Measurements from ENCODE around the gene FN1. TPM values are rescaled to one million over a fixed set of nuclear protein-coding genes. Genes with fewer than 3 reads are reported as not detected.

Gene FN1
- total RNA-seq, 1 experiment from 2014 or later: 143 TPM

DNA sequence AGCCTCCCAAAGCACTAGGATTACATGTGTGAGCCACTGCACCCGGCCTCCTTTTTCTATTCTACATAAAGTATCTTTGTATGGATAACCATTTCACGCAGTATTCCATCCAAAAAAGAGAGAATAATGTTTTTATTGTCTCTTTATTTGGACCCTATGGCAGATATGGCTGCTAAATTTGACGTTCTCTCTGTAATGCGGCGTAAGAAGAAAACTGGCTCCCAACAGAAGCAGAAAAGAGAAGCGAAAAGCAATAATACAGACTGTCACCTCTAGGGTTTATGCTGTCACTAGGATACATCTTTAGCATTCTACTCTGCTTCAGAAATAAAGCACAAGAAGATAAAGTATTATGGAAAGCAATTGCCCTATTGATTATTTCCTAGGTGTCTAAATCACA lies 55.9 kb downstream of the FN1 start:
- no peak for DNase-seq
- Histone ChIP-seq H3K27me3 (no peaks in the 10 kb centered on the region), H3K36me3 (peaks cover 49% of the 10 kb centered on the region), H3K4me1 (no peaks in the 10 kb centered on the region), H3K4me3 (no peak overlapping the region), H3K27ac (no peak overlapping the region), H3K9me3 (replicated peaks) (no peaks in the 10 kb centered on the region)

DNA sequence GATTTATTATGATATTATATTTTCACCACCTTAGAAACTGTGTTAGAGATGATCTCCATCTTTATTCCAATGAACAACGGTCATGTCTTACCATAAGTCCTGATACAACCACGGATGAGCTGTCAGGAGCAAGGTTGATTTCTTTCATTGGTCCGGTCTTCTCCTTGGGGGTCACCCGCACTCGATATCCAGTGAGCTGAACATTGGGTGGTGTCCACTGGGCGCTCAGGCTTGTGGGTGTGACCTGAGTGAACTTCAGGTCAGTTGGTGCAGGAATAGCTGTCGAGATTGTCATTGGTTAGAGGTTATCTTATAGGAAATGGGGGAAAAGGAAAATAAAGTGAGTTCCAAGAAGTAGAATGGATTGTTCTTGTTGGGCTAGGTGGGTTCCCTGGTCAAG lies 56.8 kb downstream of the FN1 start:
- Histone ChIP-seq H3K27ac (no peak overlapping the region), H3K9me3 (replicated peaks) (no peaks in the 10 kb centered on the region)

DNA sequence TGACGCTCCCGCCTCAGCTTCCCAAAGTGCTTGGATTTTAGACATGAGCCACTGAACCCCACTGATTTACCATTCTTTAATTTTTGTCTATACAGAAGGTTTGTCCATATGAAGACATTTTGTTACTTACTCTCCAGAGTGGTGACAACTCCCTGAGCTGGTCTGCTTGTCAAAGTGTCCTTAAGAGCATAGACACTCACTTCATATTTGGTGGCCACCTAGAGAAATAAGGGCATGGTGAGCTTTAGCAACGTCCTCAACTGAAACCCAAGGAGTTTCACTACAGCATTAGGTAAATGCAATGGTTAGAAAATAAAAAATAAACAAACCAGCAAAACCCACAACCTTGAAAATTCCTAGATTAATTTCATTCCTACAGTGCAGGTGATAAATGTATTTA lies 57.8 kb downstream of the FN1 start:
- Histone ChIP-seq H3K36me3 (peaks cover 45% of the 10 kb centered on the region), H3K4me3 (no peak overlapping the region), H3K27ac (no peak overlapping the region)

More for the DNA sequence above, 56.8 kb downstream of the FN1 start:
- Histone ChIP-seq H3K36me3 (peaks cover 50% of the 10 kb centered on the region), H3K27me3 (no peaks in the 10 kb centered on the region), H3K4me1 (no peaks in the 10 kb centered on the region), H3K4me3 (no peak overlapping the region)
- no peak for DNase-seq

DNA sequence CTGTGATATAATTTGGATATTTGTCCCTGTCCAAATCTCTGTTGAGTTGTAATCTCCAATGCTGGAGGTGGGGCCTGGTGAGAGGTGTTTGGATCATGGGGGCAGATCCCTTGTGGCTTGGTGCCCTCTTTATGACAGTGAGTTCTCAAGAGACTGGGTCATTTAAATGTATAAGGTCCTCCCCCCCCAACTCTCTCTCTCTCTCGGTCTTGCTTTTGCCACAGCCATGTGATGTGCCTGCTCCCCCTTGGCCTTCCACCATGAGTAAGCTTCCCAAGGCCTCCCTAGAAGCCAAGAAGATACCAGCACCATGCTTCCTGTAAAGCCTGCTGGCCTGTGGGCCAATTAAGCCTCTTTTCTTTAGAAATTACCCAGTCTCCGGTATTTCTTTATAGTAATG lies 58.6 kb downstream of the FN1 start:
- H3K4me3 ChIP-seq: no peak overlapping the region
- no peaks in the 10 kb centered on the region for H3K9me3 ChIP-seq (replicated peaks)
- peaks cover 49% of the 10 kb centered on the region for H3K36me3 ChIP-seq
- H3K27me3 ChIP-seq: no peaks in the 10 kb centered on the region
- DNase-seq: no peak
- no peak overlapping the region for H3K27ac ChIP-seq
- no peaks in the 10 kb centered on the region for H3K4me1 ChIP-seq

More for the DNA sequence above, 57.8 kb downstream of the FN1 start:
- Histone ChIP-seq H3K27me3 (no peaks in the 10 kb centered on the region), H3K9me3 (replicated peaks) (no peaks in the 10 kb centered on the region), H3K4me1 (no peaks in the 10 kb centered on the region)
- DNase-seq: no peak

DNA sequence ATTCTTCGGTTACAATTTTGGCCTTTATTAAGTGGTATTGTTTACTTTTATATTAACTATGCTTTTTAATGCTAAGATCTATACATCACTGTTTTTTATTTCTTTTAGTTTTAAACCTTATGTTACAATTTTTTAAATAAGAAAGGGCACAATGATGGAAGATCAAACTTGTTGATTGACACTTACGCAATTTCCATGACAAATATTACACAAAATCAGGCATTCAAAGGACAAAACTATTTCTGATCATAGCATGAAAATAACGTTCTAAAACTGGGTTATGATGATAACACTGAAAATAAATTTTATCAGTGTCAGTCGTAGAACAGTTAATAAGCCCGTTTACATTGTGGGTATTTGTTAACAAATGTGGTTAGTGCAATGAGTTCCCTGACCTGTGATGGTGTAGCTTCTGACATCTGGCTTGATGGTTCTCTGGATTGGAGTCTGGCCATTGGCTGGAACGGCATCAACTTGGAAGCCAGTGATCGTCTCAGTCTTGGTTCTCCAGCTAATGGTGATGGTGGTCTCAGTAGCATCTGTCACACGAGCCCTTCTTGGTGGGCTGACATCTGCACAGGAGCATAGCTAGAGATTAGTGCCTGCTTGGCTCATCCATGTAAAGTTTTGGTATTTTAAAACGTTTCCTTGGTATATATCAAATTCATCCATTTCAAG lies 59.6 kb downstream of the FN1 start:
- no peak overlapping the region for H3K4me3 ChIP-seq
- H3K4me1 ChIP-seq: no peaks in the 10 kb centered on the region
- H3K9me3 ChIP-seq (replicated peaks): no peaks in the 10 kb centered on the region
- H3K27me3 ChIP-seq: no peaks in the 10 kb centered on the region
- no peak overlapping the region for H3K27ac ChIP-seq
- no peak for DNase-seq
- peaks cover 46% of the 10 kb centered on the region for H3K36me3 ChIP-seq

DNA sequence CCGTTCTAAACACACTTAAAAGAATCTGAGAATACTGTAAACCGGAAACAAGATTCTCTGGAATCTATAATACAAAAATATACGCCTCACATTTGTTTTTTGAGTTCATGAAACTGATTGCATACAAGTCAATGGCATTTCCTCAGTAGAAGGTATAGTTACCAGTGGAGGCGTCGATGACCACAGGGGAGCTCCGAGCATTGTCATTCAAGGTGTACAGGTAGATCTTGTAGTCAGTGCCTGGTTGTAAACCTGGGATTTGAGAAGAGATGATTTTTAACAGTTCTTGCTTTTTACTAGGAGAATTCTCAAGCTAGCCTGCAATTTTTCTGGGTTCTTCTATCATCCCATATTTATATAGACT lies 60.4 kb downstream of the FN1 start:
- no peaks in the 10 kb centered on the region for H3K4me1 ChIP-seq
- H3K9me3 ChIP-seq (replicated peaks): no peaks in the 10 kb centered on the region
- no peaks in the 10 kb centered on the region for H3K27me3 ChIP-seq
- H3K36me3 ChIP-seq: peaks cover 42% of the 10 kb centered on the region
- DNase-seq: no peak
- H3K4me3 ChIP-seq: no peak overlapping the region
- H3K27ac ChIP-seq: no peak overlapping the region

DNA sequence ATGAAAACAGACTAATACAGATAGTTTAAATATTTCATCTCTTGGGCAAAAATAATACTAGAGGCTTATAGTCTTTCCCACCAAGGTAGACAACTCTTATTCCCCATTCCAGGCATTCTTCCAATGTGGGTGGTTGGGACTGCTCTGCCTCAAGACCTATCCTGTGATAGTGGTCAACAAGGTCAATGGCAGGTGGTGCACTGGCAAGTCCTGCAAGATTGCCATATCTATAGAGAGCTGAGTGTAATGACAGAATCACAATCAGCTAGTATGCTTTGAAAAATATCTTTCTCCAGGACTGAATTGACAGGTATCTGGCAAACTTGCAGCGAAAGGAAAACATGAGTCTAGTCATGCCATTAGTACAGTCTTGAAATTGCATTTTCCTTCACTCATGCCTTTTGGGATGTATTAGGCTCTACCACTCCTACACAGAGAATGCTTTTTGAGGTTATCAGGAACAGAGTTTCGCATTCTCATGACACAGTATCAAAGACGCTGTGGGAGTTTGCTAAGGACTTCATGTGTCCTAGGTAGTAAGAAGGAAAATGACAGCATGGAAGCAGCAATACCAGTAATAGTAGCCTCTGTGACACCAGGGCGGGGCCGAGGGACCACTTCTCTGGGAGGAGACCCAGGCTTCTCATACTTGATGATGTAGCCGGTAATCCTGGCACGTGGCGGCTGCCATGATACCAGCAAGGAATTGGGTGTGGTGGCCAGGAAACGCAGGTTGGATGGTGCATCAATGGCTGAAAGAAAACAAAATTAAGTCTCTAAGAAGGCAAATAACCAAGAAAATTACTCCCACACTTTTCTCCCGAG lies 61.0 kb downstream of the FN1 start:
- no peak overlapping the region for H3K4me3 ChIP-seq
- H3K27me3 ChIP-seq: no peaks in the 10 kb centered on the region
- H3K4me1 ChIP-seq: no peaks in the 10 kb centered on the region
- H3K27ac ChIP-seq: no peak overlapping the region
- peaks cover 38% of the 10 kb centered on the region for H3K36me3 ChIP-seq
- no peaks in the 10 kb centered on the region for H3K9me3 ChIP-seq (replicated peaks)
- DNase-seq: no peak

DNA sequence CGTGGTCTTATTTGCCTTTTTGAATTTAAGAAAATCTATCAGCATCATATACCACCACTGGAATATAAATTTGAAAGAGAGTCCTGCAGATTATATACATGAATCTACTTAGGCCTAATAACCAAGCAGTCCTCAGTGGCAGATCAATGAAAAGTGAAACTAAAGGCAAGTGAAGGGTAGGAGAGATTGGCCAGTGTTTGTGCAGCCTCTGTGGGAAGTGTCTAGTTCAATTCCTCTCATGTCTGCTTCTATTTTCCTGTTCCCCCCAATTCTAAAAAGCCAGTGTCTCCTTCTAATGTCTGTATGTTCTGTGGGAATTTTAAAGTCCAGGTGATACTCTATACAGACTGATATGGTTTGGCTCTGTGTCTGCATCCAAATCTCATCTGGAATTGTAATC lies 61.9 kb downstream of the FN1 start:
- H3K27ac ChIP-seq: no peak overlapping the region
- no peak overlapping the region for H3K4me3 ChIP-seq
- no peak for DNase-seq
- no peaks in the 10 kb centered on the region for H3K9me3 ChIP-seq (replicated peaks)
- no peaks in the 10 kb centered on the region for H3K4me1 ChIP-seq
- peaks cover 38% of the 10 kb centered on the region for H3K36me3 ChIP-seq
- H3K27me3 ChIP-seq: no peaks in the 10 kb centered on the region

DNA sequence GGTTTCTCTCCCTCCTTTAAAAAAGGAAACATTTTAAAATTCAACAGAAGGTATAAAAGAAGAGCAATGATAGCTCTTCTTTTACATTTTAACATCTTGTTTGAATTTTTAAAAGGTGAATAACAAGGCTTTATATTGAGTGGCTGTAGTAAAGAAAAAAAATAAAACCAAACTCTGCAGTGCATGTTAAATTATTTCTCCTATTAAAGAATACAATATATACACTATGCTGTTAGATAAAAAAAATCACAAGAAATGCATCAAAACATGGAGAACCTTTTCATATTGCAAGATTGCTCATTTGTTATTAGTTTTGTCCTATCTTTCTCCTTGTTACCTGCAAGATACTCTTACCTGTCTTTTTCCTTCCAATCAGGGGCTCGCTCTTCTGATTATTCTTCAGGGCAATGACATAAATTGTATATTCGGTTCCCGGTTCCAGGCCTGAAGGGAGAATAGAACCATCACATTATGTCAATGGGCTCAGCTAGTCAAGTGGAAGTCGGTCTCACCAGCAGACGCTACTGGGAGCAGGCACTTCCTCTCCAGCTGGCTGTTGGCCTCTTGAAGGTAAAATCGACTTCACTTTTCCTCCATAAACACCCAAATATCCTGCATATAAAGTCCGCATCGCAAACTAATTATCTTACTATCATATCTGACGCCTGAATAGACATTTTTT lies 62.8 kb downstream of the FN1 start:
- no peak for DNase-seq
- no peak overlapping the region for H3K4me3 ChIP-seq
- H3K27ac ChIP-seq: no peak overlapping the region
- H3K4me1 ChIP-seq: no peaks in the 10 kb centered on the region
- H3K36me3 ChIP-seq: peaks cover 47% of the 10 kb centered on the region
- no peaks in the 10 kb centered on the region for H3K9me3 ChIP-seq (replicated peaks)
- H3K27me3 ChIP-seq: no peaks in the 10 kb centered on the region

DNA sequence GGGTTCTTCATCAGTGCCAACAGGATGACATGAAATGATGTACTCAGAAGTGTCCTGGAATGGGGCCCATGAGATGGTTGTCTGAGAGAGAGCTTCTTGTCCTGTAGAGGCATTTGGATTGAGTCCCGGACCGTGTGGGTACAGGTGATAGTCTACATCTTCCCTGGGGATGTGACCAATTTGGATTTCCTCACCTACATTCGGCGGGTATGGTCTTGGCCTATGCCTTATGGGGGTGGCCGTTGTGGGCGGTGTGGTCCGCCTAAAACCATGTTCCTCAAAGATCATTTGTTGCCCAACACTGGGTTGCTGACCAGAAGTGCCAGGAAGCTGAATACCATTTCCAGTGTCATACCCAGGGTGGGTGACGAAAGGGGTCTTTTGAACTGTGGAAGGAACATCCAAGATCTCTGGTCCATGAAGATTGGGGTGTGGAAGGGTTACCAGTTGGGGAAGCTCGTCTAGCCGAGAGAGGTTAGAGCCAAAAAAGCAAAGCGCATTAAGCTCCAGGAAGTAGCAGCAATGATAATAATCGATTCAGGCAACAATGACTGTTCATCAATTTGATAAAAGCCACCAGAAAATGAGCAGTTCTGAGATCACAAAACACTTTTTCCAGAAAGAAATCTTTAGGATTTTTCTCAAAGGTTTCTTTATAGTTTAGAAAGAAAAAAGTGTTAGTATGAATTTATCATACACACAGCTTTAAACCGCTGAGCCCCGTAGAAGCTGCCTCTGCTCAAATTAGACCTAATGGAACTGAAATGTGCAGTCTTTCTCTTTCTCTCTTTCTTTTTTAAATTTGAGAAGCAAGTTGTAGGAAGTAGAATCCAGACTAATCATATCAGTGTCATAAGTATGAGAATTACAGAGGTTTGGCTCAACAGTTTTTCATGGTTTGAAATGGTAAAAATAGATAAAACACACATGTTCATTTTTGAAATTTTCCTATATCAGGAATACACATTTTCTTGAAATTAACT lies 63.7 kb downstream of the FN1 start:
- Histone ChIP-seq H3K4me1 (no peaks in the 10 kb centered on the region), H3K27me3 (no peaks in the 10 kb centered on the region), H3K36me3 (peaks cover 51% of the 10 kb centered on the region), H3K27ac (no peak overlapping the region), H3K4me3 (no peak overlapping the region), H3K9me3 (replicated peaks) (no peaks in the 10 kb centered on the region)
- no peak for DNase-seq

DNA sequence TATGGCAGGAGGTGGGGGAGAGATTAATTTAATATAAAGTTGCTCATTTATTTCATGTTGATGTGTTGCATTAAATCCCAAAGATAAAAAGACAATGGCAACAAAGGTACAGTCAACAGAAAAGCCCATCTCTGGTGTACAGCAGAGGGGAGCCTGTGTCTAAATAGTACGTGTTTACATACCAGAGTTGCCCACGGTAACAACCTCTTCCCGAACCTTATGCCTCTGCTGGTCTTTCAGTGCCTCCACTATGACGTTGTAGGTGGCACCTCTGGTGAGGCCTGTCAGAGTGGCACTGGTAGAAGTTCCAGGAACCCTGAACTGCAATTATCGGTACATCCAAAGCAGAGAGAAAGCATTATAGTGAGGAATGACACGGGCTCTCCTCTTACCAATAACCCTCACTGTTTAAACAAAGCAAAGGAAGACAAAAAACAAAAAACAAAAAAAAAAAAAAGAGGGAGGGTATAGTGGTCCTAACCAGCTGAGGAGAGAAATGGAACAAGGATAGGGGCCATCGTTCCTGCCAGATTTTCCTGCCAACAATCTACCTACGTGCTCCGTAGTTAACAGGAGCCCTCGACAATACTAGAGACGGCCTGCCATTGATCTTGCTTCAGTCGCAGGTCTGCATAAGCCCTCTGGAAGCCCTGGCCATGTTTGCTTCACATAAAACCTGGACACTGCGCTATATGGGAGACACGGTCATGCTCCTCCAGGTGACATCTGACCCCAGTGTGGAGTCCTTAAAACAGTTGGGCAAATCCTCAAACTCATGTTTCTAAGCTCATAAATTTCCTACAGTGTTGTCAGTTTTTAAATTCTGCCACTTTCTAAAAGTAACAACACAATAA lies 65.5 kb downstream of the FN1 start:
- H3K36me3 ChIP-seq: peaks cover 47% of the 10 kb centered on the region
- no peak overlapping the region for H3K4me3 ChIP-seq
- H3K27ac ChIP-seq: no peak overlapping the region
- H3K9me3 ChIP-seq (replicated peaks): no peaks in the 10 kb centered on the region
- H3K4me1 ChIP-seq: no peaks in the 10 kb centered on the region
- H3K27me3 ChIP-seq: no peaks in the 10 kb centered on the region
- DNase-seq: no peak

DNA sequence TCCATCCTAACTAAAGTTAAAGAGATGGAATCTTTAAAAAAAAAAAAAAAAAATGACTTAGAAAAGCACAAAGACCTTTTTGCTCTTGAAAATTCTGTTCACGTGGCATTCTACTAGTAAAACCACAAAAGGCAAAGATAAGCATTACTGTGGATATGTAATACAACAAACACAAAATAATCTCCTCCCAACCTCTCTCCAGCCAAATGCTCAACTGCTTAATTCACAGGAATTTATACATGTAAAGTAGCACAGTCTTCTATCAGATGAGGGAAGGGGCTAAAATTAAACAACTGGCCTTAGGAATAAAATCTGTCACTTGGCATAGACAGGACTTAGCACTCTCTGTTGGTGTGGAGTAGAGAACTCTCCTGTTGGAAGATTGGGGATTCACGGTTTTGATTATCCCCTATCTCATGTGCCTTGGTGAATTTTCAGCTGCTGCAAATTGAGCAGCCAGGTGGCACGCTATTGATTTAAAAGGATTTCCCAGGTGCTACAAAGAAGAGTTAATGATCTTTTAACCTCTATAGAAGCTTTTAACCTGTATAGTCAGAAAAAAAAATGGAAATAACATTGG lies 66.6 kb downstream of the FN1 start:
- no peaks in the 10 kb centered on the region for H3K27me3 ChIP-seq
- H3K4me3 ChIP-seq: no peak overlapping the region
- H3K9me3 ChIP-seq (replicated peaks): no peaks in the 10 kb centered on the region
- no peak overlapping the region for H3K27ac ChIP-seq
- H3K4me1 ChIP-seq: no peaks in the 10 kb centered on the region
- H3K36me3 ChIP-seq: peaks cover 49% of the 10 kb centered on the region
- no peak for DNase-seq

DNA sequence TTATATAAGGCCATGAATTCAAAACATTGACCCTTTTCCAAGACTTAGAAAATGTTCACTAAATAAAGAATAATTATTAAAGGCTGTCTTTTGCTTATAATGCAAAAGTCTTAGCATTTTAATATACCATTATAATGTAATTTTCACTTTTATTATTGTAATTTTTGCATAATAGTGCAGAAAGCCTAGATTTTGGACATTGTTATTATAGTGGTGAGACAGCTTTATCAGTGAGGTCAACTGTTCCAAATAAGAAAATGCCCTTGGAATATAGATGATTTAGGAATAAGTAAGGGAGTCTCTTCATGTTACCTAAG lies 67.4 kb downstream of the FN1 start:
- Histone ChIP-seq H3K9me3 (replicated peaks) (no peaks in the 10 kb centered on the region), H3K4me3 (no peak overlapping the region), H3K36me3 (peaks cover 51% of the 10 kb centered on the region), H3K27ac (no peak overlapping the region), H3K27me3 (no peaks in the 10 kb centered on the region), H3K4me1 (no peaks in the 10 kb centered on the region)
- no peak for DNase-seq

All from SJCRH30 (cell line).